Activated naive CD8-positive, alpha-beta T cell treated with anti-CD3 and anti-CD28 coated beads, Interleukin-2, amount 50 U/mL, for 16 hours (primary cell): ENCODE data around the gene KDSR.
A peak's percentile ranks its signal among the peaks of the same experiment; 100 is the strongest.
"Not testable (repeated sequence)": the region's sequence is repeated elsewhere in the genome, so short reads cannot be mapped to it uniquely, and the experiment has no call there.

ENCODE experiments used
- DNase-seq: peaks from one replicate; pipeline ENCODE4 v3.0.0-alpha.2; 2020; ENCODE audit warnings: low read depth, low spot score

KDSR gene

DNA sequence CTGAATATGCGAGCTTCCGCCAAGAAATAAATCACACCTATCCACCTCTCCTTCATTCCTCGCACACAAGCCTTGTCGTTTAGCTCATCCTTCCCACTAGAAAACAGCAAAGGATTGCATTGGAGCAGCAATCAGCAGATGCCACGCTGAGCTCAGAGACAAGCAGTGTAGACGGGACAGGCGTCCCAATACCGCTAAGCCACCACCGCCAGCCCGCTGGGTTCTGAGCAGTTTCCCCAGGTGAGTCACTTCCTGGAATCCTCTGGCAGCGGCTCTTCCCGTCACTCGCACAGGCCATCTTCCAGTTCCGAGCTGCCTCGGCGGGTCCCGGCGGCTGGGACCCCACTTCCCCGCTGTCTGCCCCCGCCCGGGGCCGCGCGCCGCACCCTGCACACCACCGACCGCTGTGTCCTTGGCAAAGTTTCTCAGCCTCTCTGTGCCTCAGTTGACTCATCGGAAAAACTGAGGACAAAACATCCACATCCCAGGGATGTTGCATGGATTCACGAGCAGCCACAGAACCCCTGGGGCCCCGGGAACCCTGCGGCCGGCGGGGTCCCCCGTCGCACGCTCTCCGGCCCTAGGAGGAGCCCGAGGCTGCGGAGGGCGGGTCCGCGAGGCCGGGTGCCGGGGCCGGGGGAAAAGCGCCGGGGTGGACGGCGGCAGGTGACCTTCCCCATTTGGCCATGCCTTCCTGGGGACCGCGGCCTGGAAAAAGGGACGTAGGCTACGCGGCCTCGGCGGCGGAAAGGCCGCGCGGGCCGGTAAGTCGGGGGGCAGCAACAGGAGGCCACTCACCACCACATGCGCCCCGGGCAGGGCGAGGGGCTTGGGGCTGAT lies 573 bp downstream of the KDSR start:
- peak; percentile 42 for DNase-seq

GRCh38 chr18:63365876-63366212 lies 1.2 kb downstream of the KDSR start:
- no peak for DNase-seq

DNA sequence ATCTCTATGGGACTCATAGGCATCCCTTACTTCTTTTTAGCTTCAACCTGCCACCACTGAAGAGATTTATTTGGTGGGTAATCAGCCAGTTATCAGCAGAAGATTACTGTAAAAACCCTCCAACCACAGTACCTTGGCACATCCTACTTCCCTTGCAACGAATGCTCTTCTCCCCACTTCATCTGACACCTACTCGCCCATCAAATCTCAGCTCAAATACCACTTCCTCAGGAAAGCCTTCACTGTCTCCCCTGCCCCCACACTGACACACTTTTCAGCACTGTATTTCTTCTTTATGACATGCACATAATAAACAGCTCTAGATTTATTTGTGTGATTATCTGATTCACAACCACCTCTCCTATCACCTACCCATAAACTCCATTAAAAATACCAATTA lies 3.1 kb downstream of the KDSR start:
- no peak for DNase-seq

DNA sequence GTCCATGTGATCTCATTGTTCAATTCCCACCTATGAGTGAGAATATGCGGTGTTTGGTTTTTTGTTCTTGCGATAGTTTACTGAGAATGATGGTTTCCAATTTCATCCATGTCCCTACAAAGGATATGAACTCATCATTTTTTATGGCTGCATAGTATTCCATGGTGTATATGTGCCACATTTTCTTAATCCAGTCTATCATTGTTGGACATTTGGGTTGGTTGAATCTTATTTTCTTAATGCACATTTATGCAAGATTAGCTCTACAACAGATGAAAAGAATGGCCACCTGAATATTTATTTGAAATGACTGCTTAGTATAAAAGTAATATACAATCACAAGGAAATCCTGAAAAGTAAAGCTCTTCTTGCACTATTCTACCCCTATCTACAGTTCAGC lies 3.6 kb downstream of the KDSR start:
- not testable (repeated sequence) for DNase-seq

DNA sequence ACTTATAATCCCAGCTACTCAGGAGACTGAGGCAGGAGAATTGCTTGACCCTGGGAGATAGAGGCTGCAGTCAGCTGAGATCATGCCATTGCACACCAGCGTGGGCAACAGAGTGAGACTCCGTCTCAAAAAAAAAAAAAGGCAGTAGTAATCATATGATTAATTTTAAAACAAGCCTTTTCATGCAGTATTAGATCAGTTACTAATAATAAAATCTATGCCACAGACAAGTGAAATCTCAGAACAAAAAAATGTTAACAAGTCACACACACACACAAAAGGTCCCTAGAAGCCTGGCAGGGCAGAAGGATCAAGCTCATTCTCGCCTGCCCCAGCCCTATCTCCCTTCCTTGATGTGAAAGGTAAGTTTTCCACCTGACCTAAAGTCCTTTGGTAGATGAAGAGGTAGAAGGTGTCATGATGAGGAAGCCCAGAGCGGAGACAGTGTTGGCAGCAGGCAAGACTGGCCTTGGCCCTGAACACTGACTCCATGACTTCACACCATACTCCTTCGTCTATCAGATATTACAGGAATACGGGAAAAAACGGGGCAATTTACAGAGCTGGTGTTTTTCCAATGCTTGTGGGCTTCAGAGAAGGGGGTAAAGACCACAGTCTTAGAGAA lies 10.6 kb downstream of the KDSR start:
- no peak for DNase-seq

GRCh38 chr18:63350230-63350629 lies 16.8 kb downstream of the KDSR start:
- no peak for DNase-seq

GRCh38 chr18:63348508-63349136 lies 18.4 kb downstream of the KDSR start:
- DNase-seq: no peak

DNA sequence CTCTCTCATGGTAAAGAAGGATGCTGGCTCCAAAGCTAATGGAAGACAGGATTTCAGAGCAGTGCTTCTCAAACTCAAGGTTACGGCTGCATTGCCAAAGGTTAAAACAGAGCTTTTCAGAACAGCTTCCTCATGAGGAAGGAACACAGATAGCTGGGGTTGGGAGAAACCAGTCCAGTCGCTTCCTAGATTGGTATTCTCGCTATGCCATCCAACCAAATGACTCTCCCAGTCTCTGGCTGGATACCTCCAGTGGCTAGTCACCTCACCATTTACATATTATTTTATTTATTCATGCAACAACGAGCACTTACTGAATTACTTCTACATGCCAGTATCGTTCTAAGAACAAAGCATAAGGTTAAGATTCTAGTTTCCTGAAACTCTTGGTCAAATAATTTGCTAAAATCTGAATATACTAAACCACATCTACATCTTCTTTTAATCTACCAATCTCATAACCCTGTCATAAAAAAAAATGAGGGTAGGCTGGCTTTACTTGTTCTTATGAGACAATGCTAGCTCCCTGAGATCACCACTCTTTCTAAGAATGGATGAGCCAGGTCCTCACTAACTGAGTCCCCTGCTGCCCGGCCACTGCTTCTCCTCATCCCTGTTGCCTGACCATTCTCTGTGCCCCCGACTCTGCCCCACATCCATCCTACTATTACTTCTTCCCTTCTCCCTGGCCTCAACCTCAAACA lies 20.4 kb downstream of the KDSR start:
- no peak for DNase-seq

- DNase-seq: no peak
These were observed 21.0 kb downstream of the KDSR start for GRCh38 chr18:63346031-63346430.

DNA sequence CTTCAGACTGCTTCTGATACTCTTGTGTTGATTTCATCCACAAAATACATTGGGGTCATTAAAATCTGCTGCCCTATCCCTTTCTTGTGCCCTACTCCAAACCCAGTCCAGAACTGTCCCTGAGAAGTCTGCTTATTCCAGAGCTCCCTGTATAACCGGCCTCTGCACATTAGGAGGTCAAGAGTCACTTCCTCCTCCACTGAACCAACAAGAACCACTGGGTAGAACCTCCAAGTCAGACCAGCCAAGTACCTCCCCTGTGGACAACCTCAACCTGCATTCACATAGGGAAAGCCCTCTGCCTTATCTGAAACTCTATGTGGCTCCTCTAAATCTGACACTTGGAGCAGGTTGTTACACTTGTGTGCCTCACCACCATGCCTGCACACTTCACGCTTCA lies 22.1 kb downstream of the KDSR start:
- no peak for DNase-seq

DNA sequence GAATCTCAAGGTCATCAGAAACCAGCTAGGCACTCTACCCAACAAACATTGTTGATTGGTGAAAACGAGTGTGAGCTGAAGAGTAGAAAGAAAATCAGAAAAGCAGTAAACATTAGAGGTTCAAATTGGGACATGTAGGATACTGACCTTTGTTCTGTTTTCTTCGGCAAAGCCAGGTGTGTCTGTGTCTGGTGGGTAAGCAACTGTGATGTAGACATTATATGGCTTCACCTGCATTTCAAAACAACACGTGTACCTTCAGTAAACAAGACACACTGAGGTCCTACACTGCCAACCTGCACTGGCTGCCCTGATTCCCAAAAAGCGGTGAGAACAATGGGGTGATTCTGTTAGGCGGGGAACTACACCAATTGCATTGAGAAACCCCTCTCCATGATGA lies 22.7 kb downstream of the KDSR start:
- no peak for DNase-seq

DNA sequence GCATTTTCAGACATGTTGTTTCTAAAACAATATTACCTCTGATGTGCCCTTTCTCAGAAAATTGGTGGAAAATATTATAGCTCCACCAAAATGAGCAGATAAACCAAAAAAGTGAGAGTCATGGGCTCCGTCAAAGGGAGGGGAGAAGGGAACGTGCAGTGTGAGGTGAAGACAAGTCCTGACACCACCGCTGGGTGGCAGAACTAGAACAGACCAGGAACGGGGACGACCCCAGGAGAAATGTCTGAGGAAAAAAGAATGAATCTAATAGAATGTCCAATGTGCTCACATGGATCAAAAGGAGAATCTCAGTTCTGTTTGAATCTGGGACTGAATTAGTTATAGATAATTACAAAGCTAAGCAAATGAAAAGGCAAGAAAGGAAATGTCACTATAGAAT lies 24.8 kb downstream of the KDSR start:
- DNase-seq: no peak

DNA sequence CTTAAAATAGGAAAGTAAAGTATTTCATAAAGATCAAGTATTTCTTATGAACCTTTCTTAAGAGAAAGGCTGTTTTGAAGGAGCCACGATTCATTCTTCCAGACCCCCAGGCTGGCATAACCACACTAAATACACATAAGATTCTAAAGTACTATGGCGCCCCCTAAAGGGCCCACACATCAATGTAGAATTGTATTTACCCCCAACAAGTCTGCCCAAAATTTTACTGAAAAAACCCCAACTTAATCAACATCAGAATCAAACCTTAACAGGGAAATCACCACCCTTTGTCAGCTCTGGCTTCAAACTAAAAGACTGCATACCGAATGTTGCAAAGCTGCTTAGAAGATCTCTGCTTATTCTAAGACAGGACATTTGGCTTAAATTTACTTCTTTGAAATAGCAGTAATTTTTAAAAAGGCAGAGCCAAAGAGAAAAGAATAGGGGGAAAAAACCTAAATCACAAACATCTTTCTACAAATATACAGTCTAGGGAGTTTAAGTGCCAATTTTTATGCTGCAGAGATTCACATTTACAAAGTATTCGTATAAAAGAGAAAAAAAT lies 27.0 kb downstream of the KDSR start:
- DNase-seq: no peak

DNA sequence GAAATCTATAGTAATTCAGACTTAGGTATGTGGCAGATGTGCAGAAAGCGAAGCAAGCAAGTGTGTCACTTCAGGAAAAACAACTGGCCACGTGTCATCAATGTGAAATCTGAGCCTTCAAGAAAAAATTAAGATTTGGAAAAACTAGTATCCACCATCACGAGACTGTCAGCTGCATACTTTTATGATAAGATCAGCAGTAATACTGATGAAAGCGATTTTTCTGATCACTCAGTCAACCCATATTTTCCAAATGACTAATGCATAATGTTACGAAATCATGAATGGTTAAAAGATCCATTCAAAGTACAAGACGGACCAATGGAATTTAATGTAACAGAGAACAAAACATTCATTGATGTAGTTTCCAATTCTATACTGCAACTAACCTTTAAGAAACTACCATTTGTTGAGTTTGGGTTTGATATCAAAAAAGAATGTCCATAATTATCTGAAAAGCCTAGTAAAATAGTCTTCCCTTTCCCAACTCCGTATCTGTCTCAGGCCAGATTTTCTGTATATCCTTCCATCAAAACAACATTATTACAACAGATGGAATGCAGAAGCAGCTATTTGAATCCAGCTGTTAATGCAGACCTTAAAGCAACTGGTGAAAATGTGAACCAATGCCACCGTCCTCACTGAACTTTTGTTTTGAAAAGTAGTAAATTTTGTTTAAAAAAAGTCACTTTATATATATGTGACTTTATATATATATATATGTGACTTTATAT lies 30.5 kb downstream of the KDSR start:
- DNase-seq: no peak

DNA sequence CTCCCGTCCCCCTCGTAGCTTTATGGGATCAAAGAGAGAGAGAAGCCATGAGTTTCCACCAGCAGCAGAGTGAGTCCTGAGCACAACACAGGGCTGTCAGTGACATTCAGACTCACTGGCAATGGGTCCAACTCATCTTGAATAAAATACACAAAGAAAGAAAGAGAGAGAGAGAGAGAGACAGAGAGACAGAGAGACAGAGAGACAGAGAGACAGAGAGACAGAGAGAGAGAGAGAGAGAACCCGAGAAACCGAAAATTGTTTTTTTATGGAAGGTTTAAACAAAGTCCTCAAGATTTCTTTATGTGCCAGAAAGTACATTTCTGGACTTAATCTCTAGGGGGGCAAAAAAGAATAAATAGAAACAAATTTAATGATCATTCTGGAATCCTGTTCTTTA lies 35.9 kb downstream of the KDSR start:
- no peak for DNase-seq

DNA sequence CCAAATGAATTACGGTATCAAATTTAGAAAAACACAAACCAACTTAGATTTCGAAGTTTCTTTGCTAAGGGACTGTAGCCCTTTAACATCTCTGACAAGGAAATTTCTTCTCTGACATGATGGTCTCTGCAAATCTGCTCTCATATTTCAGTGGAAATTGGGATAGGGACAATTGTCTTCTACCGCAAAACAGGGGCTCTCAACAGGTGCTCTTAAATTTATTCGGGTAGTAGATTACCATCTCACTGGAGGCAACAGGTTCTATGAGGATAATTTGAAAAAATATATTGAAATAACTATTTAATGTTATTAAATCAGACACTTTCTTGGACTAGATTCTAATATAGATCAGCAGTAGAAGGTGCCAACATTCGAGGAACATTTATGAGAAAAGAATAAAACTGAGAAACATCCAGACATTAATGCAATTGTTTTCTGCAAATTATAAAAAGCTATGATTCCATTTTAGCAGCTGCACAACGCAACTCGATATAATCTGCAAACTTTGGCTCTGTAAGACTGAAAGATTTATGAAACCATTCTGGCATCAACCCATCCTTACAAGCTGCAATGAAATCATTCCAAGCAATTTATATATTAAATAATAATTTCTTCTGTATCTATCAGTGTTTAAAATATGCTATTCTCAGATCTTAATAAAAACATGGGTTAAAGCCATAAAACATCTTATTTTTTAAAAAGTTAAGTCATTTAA lies 37.4 kb downstream of the KDSR start:
- DNase-seq: no peak

DNA sequence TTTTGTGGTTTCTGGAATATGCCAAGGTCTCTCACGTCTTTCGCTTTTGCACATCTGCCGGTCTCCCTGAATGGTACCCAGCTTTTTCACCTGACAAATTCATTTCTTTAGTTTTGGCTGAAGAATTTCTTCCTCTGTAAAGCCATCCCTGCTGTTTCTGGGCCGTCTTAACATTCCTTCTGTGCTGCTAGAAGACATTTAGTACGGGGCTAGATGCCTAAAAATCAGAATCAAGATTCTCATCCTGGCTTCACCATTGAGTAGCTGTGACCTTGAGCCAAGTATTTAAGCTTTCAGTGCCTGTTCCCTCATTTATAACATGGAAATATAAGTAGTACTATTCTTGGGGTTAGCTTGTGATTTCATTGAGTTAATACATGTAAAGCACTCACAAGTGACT lies 41.0 kb downstream of the KDSR start:
- no peak for DNase-seq

- DNase-seq: no peak
These were observed 41.8 kb downstream of the KDSR start for GRCh38 chr18:63325086-63325686.

GRCh38 chr18:63322908-63323634 lies 43.9 kb downstream of the KDSR start:
- no peak for DNase-seq

- no peak for DNase-seq
These were observed 44.8 kb downstream of the KDSR start for GRCh38 chr18:63322206-63322605.
